ENCODE results near the gene EDEM2.

- no peak for TF ChIP-seq CTCF (IDR thresholded peaks at IDR 0.05 in 8 of 11, conservative IDR thresholded peaks at IDR 0.05 in 3 of 11)
- TF ChIP-seq POLR2AphosphoS5 (IDR thresholded peaks at IDR 0.05): no peak
Measured at GRCh38 chr20:35077872-35078271, 69.3 kb downstream of the EDEM2 start.
